ENCODE results near the gene JADE1.

JADE1 gene

DNA sequence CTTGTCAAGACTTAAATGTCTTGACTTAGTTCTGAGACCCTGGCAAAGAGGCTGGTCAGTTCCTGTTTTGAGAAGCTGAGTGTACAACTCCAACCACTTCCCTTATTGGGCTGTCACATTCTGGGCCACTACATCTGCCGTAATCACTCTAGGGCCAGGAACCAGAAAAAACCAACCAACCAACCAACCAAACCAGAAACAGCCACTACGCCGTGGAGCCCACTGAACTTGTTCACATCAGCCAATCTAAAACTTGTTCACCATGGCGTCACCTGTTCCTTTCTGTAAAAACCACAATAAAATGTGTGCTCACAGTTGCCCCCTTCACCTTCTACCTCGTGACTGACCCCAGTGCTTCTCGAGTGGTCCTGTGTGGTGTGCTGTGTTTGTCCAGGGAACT lies 107.3 kb downstream of the JADE1 start:
- Histone ChIP-seq H2AFZ (ENCODE audit: low read length, unreplicated experiment) (no peak overlapping the region), H3K79me2 (ENCODE audit: control insufficient read depth, insufficient read depth, low read length, unreplicated experiment) (no peaks in the 10 kb centered on the region), H3K27ac (ENCODE audit: low read depth, low read length) (no peak overlapping the region), H3K27me3 (ENCODE audit: insufficient read depth, low read length) (no peaks in the 10 kb centered on the region), H3K36me3 (ENCODE audit: insufficient read depth, low read length) (0 out of 2 replicates have a peak, but pooled peaks cover 3% of the 10 kb centered on the region), H3K4me3 (ENCODE audit: low read depth, low read length) (no peak overlapping the region), H3K4me1 (ENCODE audit: control insufficient read depth, insufficient read depth, low read length, unreplicated experiment) (no peaks in the 10 kb centered on the region)

DNA sequence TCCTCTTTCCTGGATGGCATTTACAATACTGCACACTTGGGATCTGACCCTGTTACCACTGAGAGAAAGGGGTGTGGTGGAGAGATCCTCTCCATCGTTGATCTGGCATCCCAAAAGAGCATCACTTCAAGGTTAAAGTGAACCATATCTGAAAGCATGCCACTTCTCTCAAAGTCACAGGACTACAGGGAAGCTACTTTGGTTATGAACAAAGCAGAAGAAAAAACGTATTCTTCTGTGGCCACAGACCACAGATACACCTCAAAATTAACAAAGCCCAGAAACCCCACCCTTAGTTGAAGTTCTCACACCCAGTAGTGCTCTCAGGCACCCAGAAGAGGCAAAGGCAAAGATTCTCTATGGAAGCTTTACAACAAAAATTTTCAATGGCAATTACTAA lies 108.3 kb downstream of the JADE1 start:
- no peak overlapping the region for H3K4me3 ChIP-seq (ENCODE audit: low read depth, low read length)
- H3K4me1 ChIP-seq (ENCODE audit: control insufficient read depth, insufficient read depth, low read length, unreplicated experiment): no peaks in the 10 kb centered on the region
- no peak overlapping the region for H3K27ac ChIP-seq (ENCODE audit: low read depth, low read length)
- no peak overlapping the region for H2AFZ ChIP-seq (ENCODE audit: low read length, unreplicated experiment)
- no peaks in the 10 kb centered on the region for H3K27me3 ChIP-seq (ENCODE audit: insufficient read depth, low read length)
- 0 out of 2 replicates have a peak, but pooled peaks cover 3% of the 10 kb centered on the region for H3K36me3 ChIP-seq (ENCODE audit: insufficient read depth, low read length)
- H3K79me2 ChIP-seq (ENCODE audit: control insufficient read depth, insufficient read depth, low read length, unreplicated experiment): no peaks in the 10 kb centered on the region

DNA sequence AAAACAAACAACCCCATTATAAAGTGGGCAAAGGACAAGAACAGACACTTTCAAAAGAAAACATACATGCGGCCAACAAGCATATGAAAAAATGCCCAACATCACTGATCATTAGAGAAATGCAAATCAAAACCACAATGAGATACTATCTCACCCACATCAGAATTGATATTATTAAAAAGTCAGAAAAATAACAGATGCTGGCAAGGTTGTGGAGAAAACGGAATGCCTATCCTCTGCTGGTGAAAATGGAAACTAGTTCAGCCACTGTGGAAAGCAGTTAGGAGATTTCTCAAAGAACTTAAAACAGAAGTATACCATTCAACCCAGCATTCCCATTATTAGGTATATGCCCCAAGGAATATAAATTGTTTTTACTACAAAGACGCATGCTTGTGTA lies 112.5 kb downstream of the JADE1 start:
- H3K27ac ChIP-seq (ENCODE audit: low read depth, low read length): no peak overlapping the region
- peaks cover 8% of the 10 kb centered on the region for H3K36me3 ChIP-seq (ENCODE audit: insufficient read depth, low read length)
- no peak overlapping the region for H2AFZ ChIP-seq (ENCODE audit: low read length, unreplicated experiment)
- no peaks in the 10 kb centered on the region for H3K27me3 ChIP-seq (ENCODE audit: insufficient read depth, low read length)
- H3K79me2 ChIP-seq (ENCODE audit: control insufficient read depth, insufficient read depth, low read length, unreplicated experiment): no peaks in the 10 kb centered on the region
- no peaks in the 10 kb centered on the region for H3K4me1 ChIP-seq (ENCODE audit: control insufficient read depth, insufficient read depth, low read length, unreplicated experiment)
- no peak overlapping the region for H3K4me3 ChIP-seq (ENCODE audit: low read depth, low read length)

All from ACC112 (cell line).